ENCODE measurements around the gene TRPC6.

GRCh38 chr11:101508370-101508769, 75.4 kb downstream of the TRPC6 start:
- TF ChIP-seq CTCF (IDR thresholded peaks at IDR 0.05): no peak
- TF ChIP-seq POLR2A (IDR thresholded peaks at IDR 0.05): no peak
